Uterus (tissue), 2 donors: ENCODE measurements around the gene PGC.

ENCODE experiments used
- CTCF ChIP-seq, 4 experiments: fragments of 200-600 bp in 2 of 4; fragments of 450-650 bp in 2 of 4; sonication (generic) in 2 of 4; IDR thresholded peaks; one replicate each; pipeline ENCODE4 v1.5.1; 2016 to 2019; ENCODE audit warnings: antibody characterized with exemption in 4 of 4, mild to moderate bottlenecking in 2 of 4, moderate library complexity in 1 of 4
- POLR2A ChIP-seq, 2 donors: fragments of 450-650 bp; IDR thresholded peaks; one replicate each; pipeline ENCODE4 v1.6.1; 2016; ENCODE audit warnings: antibody characterized with exemption in 2 of 2, mild to moderate bottlenecking in 1 of 2, moderate library complexity in 1 of 2

- no peak for TF ChIP-seq POLR2A (IDR thresholded peaks at IDR 0.05)
- TF ChIP-seq CTCF (IDR thresholded peaks at IDR 0.05), result no peak
Observed at GRCh38 chr6:41756354-41756753, 9.2 kb upstream of the PGC start.
